ENCODE results near the gene TNIP1.

TNIP1 gene

GRCh38 chr5:151106509-151106908, 25.7 kb upstream of the TNIP1 start:
- no peak for TF ChIP-seq TAF1 (IDR thresholded peaks at IDR 0.05; ENCODE audit: low read depth, low read length)
- TF ChIP-seq POU2F2 (IDR thresholded peaks at IDR 0.05; ENCODE audit: low read depth, low read length), result peak; percentile 43; the same call in 1 of the 2 replicates
- no peak for FAIRE-seq
- no peak for DNase-seq (ENCODE audit: insufficient read length, low spot score)

DNA sequence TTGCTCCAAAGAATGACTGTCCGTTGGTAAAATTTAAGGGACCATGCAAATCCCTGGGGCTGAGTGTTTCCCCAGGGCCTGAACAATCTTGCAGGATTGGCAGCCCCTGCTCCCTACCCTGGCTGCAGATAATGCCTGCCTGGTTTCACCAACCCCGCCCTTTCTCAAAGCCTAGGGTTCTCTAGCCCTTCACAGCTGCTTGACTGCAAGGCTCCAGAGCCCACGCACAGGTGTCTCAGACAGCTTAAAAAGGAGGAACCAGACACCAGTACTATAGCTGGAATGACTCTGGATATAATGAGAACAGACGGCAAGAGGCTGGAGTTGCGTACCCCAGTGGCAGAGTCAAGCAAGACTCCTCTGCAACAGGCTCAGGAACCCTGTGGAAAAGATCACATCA, 25.2 kb upstream of the TNIP1 start:
- DNase-seq (ENCODE audit: insufficient read length, low spot score), result no peak
- no peak; the same call in 1 of the 2 replicates for TF ChIP-seq SPI1 (IDR thresholded peaks at IDR 0.05; ENCODE audit: low read depth, low read length)
- TF ChIP-seq TAF1 (IDR thresholded peaks at IDR 0.05; ENCODE audit: low read depth, low read length), result no peak
- TF ChIP-seq POLR2A (IDR thresholded peaks at IDR 0.05; ENCODE audit: low read depth, low read length), result no peak
- TF ChIP-seq PAX5 (IDR thresholded peaks at IDR 0.05; ENCODE audit: insufficient read depth, low read length, severe bottlenecking), result no peak
- TF ChIP-seq POU2F2 (IDR thresholded peaks at IDR 0.05; ENCODE audit: low read depth, low read length), result no peak
- TF ChIP-seq POLR2AphosphoS5 (IDR thresholded peaks at IDR 0.05; ENCODE audit: low read depth, low read length), result no peak
- no peak for FAIRE-seq

DNA sequence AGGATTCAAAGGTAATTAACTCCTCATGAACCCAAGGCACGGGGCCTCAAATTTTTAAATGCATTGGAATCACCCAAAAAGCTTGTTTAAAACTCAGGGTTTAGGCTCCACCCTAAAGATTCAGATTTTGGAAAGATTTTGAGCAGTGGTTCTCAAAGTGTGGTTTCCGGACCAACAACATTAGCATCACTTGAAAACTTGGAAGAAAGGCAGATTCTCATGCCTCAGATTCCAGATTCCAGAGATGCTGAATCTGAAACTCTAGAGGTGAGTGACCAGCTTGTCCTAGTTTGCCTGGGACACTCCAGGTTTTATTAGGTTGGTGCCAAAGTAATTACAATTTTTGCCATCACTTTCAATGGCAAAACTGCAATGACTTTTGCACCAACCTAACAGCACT, 24.7 kb upstream of the TNIP1 start:
- no peak for FAIRE-seq
- TF ChIP-seq SPI1 (IDR thresholded peaks at IDR 0.05; ENCODE audit: low read depth, low read length), result no peak
- TF ChIP-seq POU2F2 (IDR thresholded peaks at IDR 0.05; ENCODE audit: low read depth, low read length), result no peak
- TF ChIP-seq PAX5 (IDR thresholded peaks at IDR 0.05; ENCODE audit: insufficient read depth, low read length, severe bottlenecking), result no peak
- no peak for TF ChIP-seq POLR2AphosphoS5 (IDR thresholded peaks at IDR 0.05; ENCODE audit: low read depth, low read length)
- no peak for TF ChIP-seq POLR2A (IDR thresholded peaks at IDR 0.05; ENCODE audit: low read depth, low read length)
- TF ChIP-seq TAF1 (IDR thresholded peaks at IDR 0.05; ENCODE audit: low read depth, low read length), result no peak
- DNase-seq (ENCODE audit: insufficient read length, low spot score), result no peak

- TF ChIP-seq SPI1 (IDR thresholded peaks at IDR 0.05; ENCODE audit: low read depth, low read length) (no peak), POLR2AphosphoS5 (IDR thresholded peaks at IDR 0.05; ENCODE audit: low read depth, low read length) (0 out of 2 replicates have a peak, but pooled peaks have one; percentile 9), POU2F2 (IDR thresholded peaks at IDR 0.05; ENCODE audit: low read depth, low read length) (no peak)
- FAIRE-seq (no peak), DNase-seq (ENCODE audit: insufficient read length, low spot score) (no peak)
Measured at GRCh38 chr5:151104795-151105194, 24.0 kb upstream of the TNIP1 start.

DNA sequence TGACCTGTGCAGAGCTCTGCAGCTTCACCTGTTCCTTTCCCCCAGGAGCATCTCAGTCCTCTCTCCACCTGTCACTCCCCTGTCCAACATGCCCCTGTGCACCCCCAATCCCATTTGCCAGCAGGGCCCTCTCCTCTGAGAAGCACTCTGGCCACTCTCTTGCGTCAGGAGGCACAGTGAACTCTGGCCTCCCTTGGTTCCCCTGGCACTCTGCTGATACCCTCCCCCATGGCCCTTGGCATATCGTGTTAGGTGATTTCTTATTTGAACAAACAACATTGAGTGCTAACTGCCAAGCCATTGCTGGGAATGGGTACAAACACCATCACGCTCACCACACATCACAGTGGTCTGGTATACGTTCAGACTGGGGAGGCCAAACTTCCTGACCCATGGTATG, 20.9 kb upstream of the TNIP1 start:
- DNase-seq (ENCODE audit: insufficient read length, low spot score) (no peak), FAIRE-seq (no peak)
- peak; percentile 48; the same call in 1 of the 2 replicates for TF ChIP-seq POLR2AphosphoS5 (IDR thresholded peaks at IDR 0.05; ENCODE audit: low read depth, low read length)
- TF ChIP-seq TAF1 (IDR thresholded peaks at IDR 0.05; ENCODE audit: low read depth, low read length), result no peak

GRCh38 chr5:151101151-151101550, 20.3 kb upstream of the TNIP1 start:
- TF ChIP-seq TAF1 (IDR thresholded peaks at IDR 0.05; ENCODE audit: low read depth, low read length) (no peak), PAX5 (IDR thresholded peaks at IDR 0.05; ENCODE audit: insufficient read depth, low read length, severe bottlenecking) (no peak), POLR2A (IDR thresholded peaks at IDR 0.05; ENCODE audit: low read depth, low read length) (no peak; the same call in 1 of the 2 replicates), POLR2AphosphoS5 (IDR thresholded peaks at IDR 0.05; ENCODE audit: low read depth, low read length) (no peak), SPI1 (IDR thresholded peaks at IDR 0.05; ENCODE audit: low read depth, low read length) (no peak), POU2F2 (IDR thresholded peaks at IDR 0.05; ENCODE audit: low read depth, low read length) (no peak)
- FAIRE-seq (no peak), DNase-seq (ENCODE audit: insufficient read length, low spot score) (no peak)

GRCh38 chr5:151100681-151101080, 19.8 kb upstream of the TNIP1 start:
- no peak for FAIRE-seq
- TF ChIP-seq POU2F2 (IDR thresholded peaks at IDR 0.05; ENCODE audit: low read depth, low read length) (no peak), PAX5 (IDR thresholded peaks at IDR 0.05; ENCODE audit: insufficient read depth, low read length, severe bottlenecking) (no peak), POLR2AphosphoS5 (IDR thresholded peaks at IDR 0.05; ENCODE audit: low read depth, low read length) (no peak), POLR2A (IDR thresholded peaks at IDR 0.05; ENCODE audit: low read depth, low read length) (no peak; the same call in 1 of the 2 replicates), SPI1 (IDR thresholded peaks at IDR 0.05; ENCODE audit: low read depth, low read length) (no peak), TAF1 (IDR thresholded peaks at IDR 0.05; ENCODE audit: low read depth, low read length) (no peak)
- no peak for DNase-seq (ENCODE audit: insufficient read length, low spot score)

- no peak for DNase-seq (ENCODE audit: insufficient read length, low spot score)
- FAIRE-seq, result peak; percentile 23
- TF ChIP-seq POLR2AphosphoS5 (IDR thresholded peaks at IDR 0.05; ENCODE audit: low read depth, low read length), result 0 out of 2 replicates have a peak, but pooled peaks have one; percentile 47
- no peak for TF ChIP-seq TAF1 (IDR thresholded peaks at IDR 0.05; ENCODE audit: low read depth, low read length)
- TF ChIP-seq POLR2A (IDR thresholded peaks at IDR 0.05; ENCODE audit: low read depth, low read length), result peak; percentile 59
- 0 out of 2 replicates have a peak, but pooled peaks have one; percentile 5 for TF ChIP-seq POU2F2 (IDR thresholded peaks at IDR 0.05; ENCODE audit: low read depth, low read length)
Measured at GRCh38 chr5:151098768-151099121, 17.9 kb upstream of the TNIP1 start.

- TF ChIP-seq POU2F2 (IDR thresholded peaks at IDR 0.05; ENCODE audit: low read depth, low read length) (peak; percentile 8; the same call in 1 of the 2 replicates), POLR2AphosphoS5 (IDR thresholded peaks at IDR 0.05; ENCODE audit: low read depth, low read length) (peak; percentile 38; the same call in 1 of the 2 replicates), POLR2A (IDR thresholded peaks at IDR 0.05; ENCODE audit: low read depth, low read length) (peak; percentile 19; the same call in 1 of the 2 replicates), PAX5 (IDR thresholded peaks at IDR 0.05; ENCODE audit: insufficient read depth, low read length, severe bottlenecking) (no peak), TAF1 (IDR thresholded peaks at IDR 0.05; ENCODE audit: low read depth, low read length) (no peak), SPI1 (IDR thresholded peaks at IDR 0.05; ENCODE audit: low read depth, low read length) (peak; percentile 63; the same call in 1 of the 2 replicates)
- FAIRE-seq (peak; percentile 52), DNase-seq (ENCODE audit: insufficient read length, low spot score) (no peak)
Measured at GRCh38 chr5:151097820-151098767, 17.3 kb upstream of the TNIP1 start.

DNA sequence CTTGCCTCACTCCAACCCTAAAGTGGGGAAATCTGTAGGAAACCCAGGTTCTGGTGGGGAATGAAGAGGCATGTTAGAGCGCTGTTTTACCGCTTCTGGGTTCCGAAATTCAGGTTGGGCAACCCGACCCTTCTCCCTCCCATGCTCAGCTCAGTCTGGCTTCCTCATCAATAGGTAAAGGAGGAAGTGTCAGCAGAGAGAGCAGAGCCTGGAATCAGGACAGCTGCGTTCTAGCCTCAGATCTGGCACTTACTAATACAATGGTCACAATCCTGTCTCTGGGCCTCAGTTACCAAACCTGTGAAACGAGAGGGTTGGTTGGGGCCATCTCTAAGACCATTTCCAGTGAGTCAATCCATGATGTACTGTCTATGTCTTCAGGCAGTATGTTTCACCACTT, 16.2 kb upstream of the TNIP1 start:
- TF ChIP-seq POLR2AphosphoS5 (IDR thresholded peaks at IDR 0.05; ENCODE audit: low read depth, low read length) (peak; percentile 55; the same call in 1 of the 2 replicates), TAF1 (IDR thresholded peaks at IDR 0.05; ENCODE audit: low read depth, low read length) (no peak)
- no peak for DNase-seq (ENCODE audit: insufficient read length, low spot score)
- no peak for FAIRE-seq

Measured in GM12891 (cell line).